Hepatocyte (in vitro differentiated cells): ENCODE data around the gene CDYL. TPM values are rescaled to one million over a fixed set of nuclear protein-coding genes. Genes with fewer than 3 reads are reported as not detected.

ENCODE experiments used
- DNase-seq: peaks from one replicate; pipeline ENCODE4 v3.0.0-alpha.2; 2016; ENCODE audit warnings: low spot score
- H2AFZ ChIP-seq: fragments of 200-600 bp; sonication (generic); 2 replicates; pipeline ENCODE4 v1.6.0; 2016; ENCODE audit warnings: antibody characterized with exemption, mild to moderate bottlenecking
- H3K27ac ChIP-seq: fragments of 200-600 bp; sonication (generic); 2 replicates; pipeline ENCODE4 v1.5.1; 2016; ENCODE audit warnings: mild to moderate bottlenecking
- H3K27me3 ChIP-seq: fragments of 200-600 bp; sonication (generic); 2 replicates; pipeline ENCODE4 v1.6.1; 2016
- H3K36me3 ChIP-seq: fragments of 200-600 bp; sonication (generic); replicated peaks from 2 replicates; pipeline ENCODE4 v1.5.1; 2016; ENCODE audit warnings: low read depth; ENCODE audit not compliant: insufficient read depth
- H3K4me1 ChIP-seq: fragments of 200-600 bp; sonication (generic); 2 replicates; pipeline ENCODE4 v1.5.1; 2016; ENCODE audit warnings: mild to moderate bottlenecking, moderate library complexity; ENCODE audit not compliant: insufficient read depth
- H3K4me2 ChIP-seq: fragments of 200-600 bp; sonication (generic); 2 replicates; pipeline ENCODE4 v1.6.0; 2016
- H3K4me3 ChIP-seq: fragments of 200-600 bp; sonication (generic); 2 replicates; pipeline ENCODE4 v1.5.1; 2016; ENCODE audit warnings: mild to moderate bottlenecking
- H3K79me2 ChIP-seq: fragments of 200-600 bp; sonication (generic); 2 replicates; pipeline ENCODE4 v1.6.0; 2017; ENCODE audit warnings: mild to moderate bottlenecking
- H3K9me2 ChIP-seq: fragments of 200-600 bp; sonication (generic); replicated peaks from 2 replicates; pipeline ENCODE4 v1.6.0; 2017; ENCODE audit warnings: mild to moderate bottlenecking; ENCODE audit not compliant: insufficient read depth
- H3K9me3 ChIP-seq: fragments of 200-600 bp; sonication (generic); 2 replicates; pipeline ENCODE4 v1.5.1; 2016; ENCODE audit warnings: low read depth, mild to moderate bottlenecking
- H4K20me1 ChIP-seq: fragments of 200-600 bp; sonication (generic); 2 replicates; pipeline ENCODE4 v1.6.0; 2016; ENCODE audit warnings: mild to moderate bottlenecking; ENCODE audit not compliant: insufficient read depth, poor library complexity, severe bottlenecking
- CTCF ChIP-seq: fragments of 200-600 bp; sonication (generic); IDR thresholded peaks from 2 replicates; pipeline ENCODE4 v1.5.1; 2016; ENCODE audit warnings: antibody characterized with exemption, mild to moderate bottlenecking; ENCODE audit not compliant: poor library complexity
- EZH2 ChIP-seq: fragments of 200-600 bp; sonication (generic); IDR thresholded peaks from 2 replicates; pipeline ENCODE4 v1.6.1; 2016; ENCODE audit warnings: antibody characterized with exemption, mild to moderate bottlenecking, borderline replicate concordance
- EZH2phosphoT487 ChIP-seq: fragments of 200-600 bp; sonication (generic); IDR thresholded peaks from one replicate; pipeline ENCODE4 v1.6.1; 2018; ENCODE audit warnings: antibody characterized with exemption, mild to moderate bottlenecking, low read depth, moderate library complexity; ENCODE audit not compliant: unreplicated experiment, severe bottlenecking
- WGBS: methylation state at CpG from one replicate; pipeline ENCODE4 v1.1.6; 2016; ENCODE audit warnings: low lambda C conversion rate; ENCODE audit errors: missing lambda C conversion rate; 5-methylcytosine and 5-hydroxymethylcytosine counted together
- polyA plus RNA-seq: library from polyadenylated mRNA; unstranded; fragments of >200 nt; fragmentation: Nextera tagmentation; extraction: Ambion mirVana; gene quantifications from 2 replicates; pipeline ENCODE4 v1.2.1, GENCODE V29; 2016
- total RNA-seq: library from RNA; depleted of rRNA; stranded (reverse); fragments of >200 nt; gene quantifications from 2 replicates; pipeline ENCODE4 v1.2.3, GENCODE V29; 2014

CDYL gene
- total and polyA plus RNA-seq, 2 experiments from 2014 or later, result 25.3 to 30.4 TPM

DNA sequence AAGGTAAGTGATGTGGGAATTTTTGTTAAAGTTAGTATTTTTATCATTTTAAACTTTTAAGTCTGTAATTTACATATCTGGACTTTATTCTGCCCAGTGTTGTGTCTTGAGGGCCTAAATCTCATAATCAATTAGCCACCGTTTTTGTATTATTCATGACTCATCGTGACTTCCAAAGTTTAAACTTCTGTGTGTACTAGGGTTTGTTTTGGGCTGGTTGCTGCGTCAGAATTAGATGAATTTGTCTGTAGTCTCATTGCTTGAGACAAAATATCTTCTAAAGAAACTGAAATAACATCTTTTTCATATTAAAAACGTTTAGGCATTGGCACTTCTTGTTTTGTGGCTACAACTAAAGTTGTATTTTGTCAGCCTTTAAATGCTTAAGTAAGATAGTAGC is 41.3 kb downstream of the CDYL start:
- TF ChIP-seq EZH2phosphoT487 (no peak), EZH2 (no peak), CTCF (no peak)
- H3K9me3 ChIP-seq, result no peaks in the 10 kb centered on the region
- H3K4me3 ChIP-seq, result no peak overlapping the region
- no peak for DNase-seq
- H3K9me2 ChIP-seq, result no peaks in the 10 kb centered on the region
- H4K20me1 ChIP-seq, result peaks cover 68% of the 10 kb centered on the region
- H3K4me2 ChIP-seq, result no peak overlapping the region
- no peaks in the 10 kb centered on the region for H3K36me3 ChIP-seq
- 82% methylated on average over 4 of the region's 4 CpGs for WGBS
- no peaks in the 10 kb centered on the region for H3K27me3 ChIP-seq
- no peak overlapping the region for H2AFZ ChIP-seq
- no peaks in the 10 kb centered on the region for H3K4me1 ChIP-seq
- no peak overlapping the region for H3K27ac ChIP-seq
- H3K79me2 ChIP-seq, result peaks cover 100% of the 10 kb centered on the region

DNA sequence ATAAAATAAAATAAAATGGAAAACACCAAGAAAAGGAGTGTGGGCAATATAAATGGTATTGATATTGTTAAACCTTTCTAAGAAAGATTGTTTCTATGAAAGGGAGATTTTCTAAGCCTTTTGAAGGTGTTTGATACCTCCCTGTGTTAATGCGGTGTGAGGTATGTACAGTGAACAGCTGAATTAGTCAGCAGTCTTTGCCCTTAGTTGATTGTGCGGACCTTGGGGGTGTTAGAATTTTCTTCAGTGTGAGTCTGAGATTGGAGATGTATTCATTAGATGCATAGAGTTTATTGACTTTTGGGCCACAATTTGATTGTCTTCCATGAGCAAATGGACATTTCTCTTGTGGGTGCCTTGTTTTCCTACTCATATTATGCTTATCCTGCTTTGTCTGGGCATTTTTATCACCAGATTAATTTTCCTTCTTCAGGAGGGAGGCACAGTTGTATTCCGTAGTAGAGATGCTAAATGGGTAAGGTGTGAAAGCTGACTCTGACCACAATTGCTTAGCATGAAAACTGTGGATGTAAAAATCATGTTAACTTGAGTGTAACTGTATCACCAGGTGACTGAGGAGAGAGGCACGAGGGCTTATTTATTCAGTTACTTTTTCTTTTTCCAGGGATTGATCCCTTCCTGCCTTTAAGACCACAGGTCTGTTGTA is 42.2 kb downstream of the CDYL start:
- Histone ChIP-seq H3K9me2 (no peaks in the 10 kb centered on the region), H2AFZ (no peak overlapping the region), H3K79me2 (peaks cover 100% of the 10 kb centered on the region), H3K27me3 (no peaks in the 10 kb centered on the region), H3K4me3 (no peak overlapping the region), H3K4me2 (no peak overlapping the region), H4K20me1 (peaks cover 64% of the 10 kb centered on the region), H3K9me3 (no peaks in the 10 kb centered on the region), H3K36me3 (no peaks in the 10 kb centered on the region), H3K27ac (no peak overlapping the region), H3K4me1 (no peaks in the 10 kb centered on the region)
- 87% methylated on average over 4 of the region's 4 CpGs for WGBS
- no peak for DNase-seq
- no peak for TF ChIP-seq CTCF
- TF ChIP-seq EZH2phosphoT487, result no peak
- TF ChIP-seq EZH2, result no peak

- peaks cover 100% of the 10 kb centered on the region for H3K79me2 ChIP-seq
These were observed 43.6 kb downstream of the CDYL start for GRCh38 chr6:4819706-4820283.

More at GRCh38 chr6:4819706-4820283, 43.6 kb downstream of the CDYL start:
- no peaks in the 10 kb centered on the region for H3K4me1 ChIP-seq
- TF ChIP-seq EZH2phosphoT487 (no peak), CTCF (no peak), EZH2 (no peak)
- no peak for DNase-seq
- 58% methylated on average over 1 of the region's 1 CpG for WGBS
- H3K9me2 ChIP-seq, result no peaks in the 10 kb centered on the region
- no peaks in the 10 kb centered on the region for H3K36me3 ChIP-seq
- peaks cover 51% of the 10 kb centered on the region for H4K20me1 ChIP-seq
- no peaks in the 10 kb centered on the region for H3K9me3 ChIP-seq
- H3K27me3 ChIP-seq, result no peaks in the 10 kb centered on the region
- H2AFZ ChIP-seq, result no peak overlapping the region
- no peak overlapping the region for H3K27ac ChIP-seq
- H3K4me3 ChIP-seq, result no peak overlapping the region
- no peak overlapping the region for H3K4me2 ChIP-seq
